OCI-LY3 (cell line): ENCODE measurements around the gene SGIP1.
"Not testable (repeated sequence)": the region's sequence is repeated elsewhere in the genome, so short reads cannot be mapped to it uniquely, and the experiment has no call there.

ENCODE experiments used
- H2AFZ ChIP-seq: fragments of 200-600, 300-600 bp; shearing (Covaris generic); 2 replicates; pipeline ENCODE4 v1.6.0; 2014; ENCODE audit warnings: antibody characterized with exemption, low read depth, low read length
- H3K27ac ChIP-seq: fragments of 200-600, 300-600 bp; sonication (generic); 2 replicates; pipeline ENCODE4 v1.5.1; 2014; ENCODE audit warnings: mild to moderate bottlenecking, low read length, moderate library complexity, mixed read lengths
- H3K27me3 ChIP-seq: fragments of 200-600, 300-600 bp; sonication (generic); 2 replicates; pipeline ENCODE4 v1.6.1; 2014; ENCODE audit warnings: low read depth, low read length, mixed read lengths
- H3K36me3 ChIP-seq: fragments of 200-600, 300-600 bp; sonication (generic); replicated peaks from 2 replicates; pipeline ENCODE3; 2014; ENCODE audit warnings: low read depth, low read length, mixed read lengths
- H3K4me1 ChIP-seq: fragments of 300-600, 200-600 bp; sonication (generic); 2 replicates; pipeline ENCODE4 v1.6.1; 2014; ENCODE audit warnings: low read length, mixed read lengths
- H3K4me2 ChIP-seq: fragments of 200-600, 300-600 bp; sonication (generic); 2 replicates; pipeline ENCODE4 v1.6.1; 2014; ENCODE audit warnings: low read length, mixed read lengths
- H3K4me3 ChIP-seq: fragments of 300-600, 200-600 bp; sonication (generic); 2 replicates; pipeline ENCODE4 v1.5.1; 2014; ENCODE audit warnings: antibody characterized with exemption, mild to moderate bottlenecking, low read length, moderate library complexity
- H3K79me2 ChIP-seq: fragments of 300-600, 200-600 bp; shearing (Covaris generic); 2 replicates; pipeline ENCODE4 v1.6.1; 2014; ENCODE audit warnings: mild to moderate bottlenecking, low read length, mixed read lengths
- H3K9ac ChIP-seq: fragments of 300-600, 200-600 bp; shearing (Covaris generic); 2 replicates; pipeline ENCODE4 v1.6.0; 2014; ENCODE audit warnings: mild to moderate bottlenecking, low read length, moderate library complexity
- H3K9me3 ChIP-seq: fragments of 200-600, 300-600 bp; shearing (Covaris generic); 2 replicates; pipeline ENCODE4 v1.6.1; 2014; ENCODE audit warnings: low read length, mixed read lengths; ENCODE audit not compliant: insufficient read depth
- H4K20me1 ChIP-seq: fragments of 200-600, 300-600 bp; sonication (generic); 2 replicates; pipeline ENCODE4 v1.6.1; 2016; ENCODE audit warnings: low read length, mixed read lengths; ENCODE audit not compliant: insufficient read depth
- EZH2phosphoT487 ChIP-seq: fragments of 200-600 bp; shearing (Covaris generic); IDR thresholded peaks from 2 replicates; pipeline ENCODE4 v1.6.1; 2018; ENCODE audit warnings: antibody characterized with exemption, mixed run types, low read depth
- TF ChIP-seq, protein P1 (sequence below): fragments of 200-600, 300-600 bp; sonication (generic); IDR thresholded peaks from 2 replicates; pipeline ENCODE4 v1.5.1; 2014; ENCODE audit warnings: antibody characterized with exemption, low read length, low read depth

SGIP1 gene

DNA sequence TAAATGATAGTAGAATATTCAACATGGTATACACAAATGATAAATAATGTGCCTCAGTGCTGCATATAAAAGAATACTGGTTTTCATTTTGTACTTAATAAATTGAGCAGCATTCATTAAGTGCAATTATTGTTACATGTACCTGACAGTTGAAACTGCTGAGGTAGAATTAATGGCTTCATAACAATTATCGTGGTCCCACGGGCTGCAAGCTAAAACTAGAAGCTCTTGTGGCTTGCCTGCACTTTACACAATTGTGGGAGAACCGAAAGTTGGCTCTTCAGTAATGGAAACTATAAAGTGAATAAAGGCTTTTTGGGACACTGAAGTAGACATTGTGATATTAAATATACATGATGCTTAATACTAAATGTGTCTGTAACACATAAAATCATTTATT is 243.9 kb downstream of the SGIP1 start:
- H2AFZ ChIP-seq, result no peak overlapping the region
- H3K4me2 ChIP-seq, result no peak overlapping the region
- no peaks in the 10 kb centered on the region for H3K27me3 ChIP-seq
- TF ChIP-seq, protein P1, sequence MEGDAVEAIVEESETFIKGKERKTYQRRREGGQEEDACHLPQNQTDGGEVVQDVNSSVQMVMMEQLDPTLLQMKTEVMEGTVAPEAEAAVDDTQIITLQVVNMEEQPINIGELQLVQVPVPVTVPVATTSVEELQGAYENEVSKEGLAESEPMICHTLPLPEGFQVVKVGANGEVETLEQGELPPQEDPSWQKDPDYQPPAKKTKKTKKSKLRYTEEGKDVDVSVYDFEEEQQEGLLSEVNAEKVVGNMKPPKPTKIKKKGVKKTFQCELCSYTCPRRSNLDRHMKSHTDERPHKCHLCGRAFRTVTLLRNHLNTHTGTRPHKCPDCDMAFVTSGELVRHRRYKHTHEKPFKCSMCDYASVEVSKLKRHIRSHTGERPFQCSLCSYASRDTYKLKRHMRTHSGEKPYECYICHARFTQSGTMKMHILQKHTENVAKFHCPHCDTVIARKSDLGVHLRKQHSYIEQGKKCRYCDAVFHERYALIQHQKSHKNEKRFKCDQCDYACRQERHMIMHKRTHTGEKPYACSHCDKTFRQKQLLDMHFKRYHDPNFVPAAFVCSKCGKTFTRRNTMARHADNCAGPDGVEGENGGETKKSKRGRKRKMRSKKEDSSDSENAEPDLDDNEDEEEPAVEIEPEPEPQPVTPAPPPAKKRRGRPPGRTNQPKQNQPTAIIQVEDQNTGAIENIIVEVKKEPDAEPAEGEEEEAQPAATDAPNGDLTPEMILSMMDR, result no peak
- no peak for TF ChIP-seq EZH2phosphoT487
- H3K36me3 ChIP-seq, result no peaks in the 10 kb centered on the region
- H3K9me3 ChIP-seq, result no peaks in the 10 kb centered on the region
- no peaks in the 10 kb centered on the region for H3K79me2 ChIP-seq
- H3K27ac ChIP-seq, result no peak overlapping the region
- H3K4me3 ChIP-seq, result no peak overlapping the region
- no peaks in the 10 kb centered on the region for H4K20me1 ChIP-seq
- H3K4me1 ChIP-seq, result no peaks in the 10 kb centered on the region
- H3K9ac ChIP-seq, result no peak overlapping the region

DNA sequence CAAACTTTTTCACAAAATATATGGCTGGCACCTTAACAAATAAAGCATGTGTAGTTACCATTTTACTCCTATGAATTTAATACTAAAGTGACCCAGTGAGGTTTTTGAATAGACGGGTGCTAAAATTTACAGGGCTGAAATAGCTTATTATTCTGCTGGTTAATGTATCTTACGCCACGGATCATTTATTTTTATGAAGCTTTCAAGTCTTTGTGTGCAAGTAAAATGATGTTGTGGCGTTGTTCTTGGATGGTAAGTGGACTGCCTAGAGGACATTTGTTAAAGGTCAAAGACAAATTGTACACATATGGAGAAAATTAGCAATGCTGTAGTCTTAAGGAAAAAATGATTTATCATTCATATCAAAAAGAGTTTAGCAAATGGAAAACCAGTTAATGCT is 244.3 kb downstream of the SGIP1 start:
- no peak overlapping the region for H3K4me2 ChIP-seq
- H2AFZ ChIP-seq, result no peak overlapping the region

DNA sequence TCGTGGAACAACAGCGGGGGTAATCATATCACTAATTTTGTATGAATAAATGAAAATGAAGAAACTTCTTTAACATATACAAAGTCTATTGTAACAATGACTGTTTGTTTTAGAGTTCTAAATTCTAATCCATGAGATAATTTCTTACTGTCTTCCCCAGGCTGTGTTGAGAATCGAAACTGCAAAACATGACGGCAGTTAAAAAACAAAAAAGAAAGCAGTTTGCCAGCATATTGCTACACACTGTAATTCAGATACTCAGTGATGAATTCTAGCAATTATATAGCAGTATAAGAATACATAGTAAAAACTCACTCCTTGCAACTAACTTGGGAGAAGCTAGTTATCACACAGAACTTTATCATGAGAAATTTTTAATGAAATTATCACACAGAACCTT is 245.0 kb downstream of the SGIP1 start:
- no peak overlapping the region for H3K27ac ChIP-seq
- no peaks in the 10 kb centered on the region for H3K36me3 ChIP-seq
- TF ChIP-seq, protein P1, result no peak
- TF ChIP-seq EZH2phosphoT487, result no peak
- no peak overlapping the region for H2AFZ ChIP-seq
- H3K4me2 ChIP-seq, result no peak overlapping the region
- H3K4me3 ChIP-seq, result no peak overlapping the region
- H3K9ac ChIP-seq, result no peak overlapping the region
- no peaks in the 10 kb centered on the region for H3K9me3 ChIP-seq
- H3K27me3 ChIP-seq, result no peaks in the 10 kb centered on the region
- H3K4me1 ChIP-seq, result no peaks in the 10 kb centered on the region
- H3K79me2 ChIP-seq, result no peaks in the 10 kb centered on the region
- no peaks in the 10 kb centered on the region for H4K20me1 ChIP-seq

More for the DNA sequence above, 244.3 kb downstream of the SGIP1 start:
- no peak overlapping the region for H3K27ac ChIP-seq
- H3K9ac ChIP-seq, result no peak overlapping the region
- H3K36me3 ChIP-seq, result no peaks in the 10 kb centered on the region
- no peaks in the 10 kb centered on the region for H3K27me3 ChIP-seq
- TF ChIP-seq, protein P1, result no peak
- TF ChIP-seq EZH2phosphoT487, result no peak
- H3K9me3 ChIP-seq, result no peaks in the 10 kb centered on the region
- H3K4me1 ChIP-seq, result no peaks in the 10 kb centered on the region
- no peaks in the 10 kb centered on the region for H3K79me2 ChIP-seq
- no peak overlapping the region for H3K4me3 ChIP-seq
- no peaks in the 10 kb centered on the region for H4K20me1 ChIP-seq

DNA sequence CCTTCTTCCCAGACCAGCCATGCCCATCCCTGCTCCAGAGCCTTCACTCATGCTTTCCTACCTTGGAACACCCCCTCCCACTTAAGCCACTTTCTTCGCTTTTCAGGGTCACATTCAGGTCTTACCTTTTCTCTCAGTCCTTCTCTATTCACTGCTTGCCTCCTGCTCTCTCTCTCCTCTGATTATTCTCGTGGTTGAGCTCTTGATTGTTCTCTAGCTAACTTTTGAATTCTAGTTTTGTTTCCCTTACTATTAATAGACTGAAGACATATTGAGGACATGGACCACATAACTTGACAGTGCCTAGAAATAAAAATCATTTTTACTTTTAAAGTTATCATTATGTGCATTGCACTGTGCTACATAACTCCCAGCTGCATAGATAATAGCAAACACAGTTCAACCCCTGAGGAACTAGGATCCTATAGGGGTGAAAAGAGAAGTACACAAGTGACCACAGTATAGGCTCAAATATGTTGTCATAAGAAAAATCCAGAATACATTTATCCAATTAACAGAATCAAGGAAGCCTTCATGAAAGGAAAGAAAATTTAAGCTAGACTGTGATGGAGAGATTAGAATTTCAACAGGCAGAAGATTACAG is 245.6 kb downstream of the SGIP1 start:
- Histone ChIP-seq H3K27me3 (no peaks in the 10 kb centered on the region), H4K20me1 (no peaks in the 10 kb centered on the region), H3K79me2 (no peaks in the 10 kb centered on the region), H2AFZ (no peak overlapping the region), H3K27ac (no peak overlapping the region), H3K36me3 (no peaks in the 10 kb centered on the region), H3K4me3 (no peak overlapping the region), H3K4me1 (no peaks in the 10 kb centered on the region), H3K9me3 (no peaks in the 10 kb centered on the region), H3K9ac (no peak overlapping the region), H3K4me2 (no peak overlapping the region)
- TF ChIP-seq, protein P1, result no peak
- TF ChIP-seq EZH2phosphoT487, result no peak

DNA sequence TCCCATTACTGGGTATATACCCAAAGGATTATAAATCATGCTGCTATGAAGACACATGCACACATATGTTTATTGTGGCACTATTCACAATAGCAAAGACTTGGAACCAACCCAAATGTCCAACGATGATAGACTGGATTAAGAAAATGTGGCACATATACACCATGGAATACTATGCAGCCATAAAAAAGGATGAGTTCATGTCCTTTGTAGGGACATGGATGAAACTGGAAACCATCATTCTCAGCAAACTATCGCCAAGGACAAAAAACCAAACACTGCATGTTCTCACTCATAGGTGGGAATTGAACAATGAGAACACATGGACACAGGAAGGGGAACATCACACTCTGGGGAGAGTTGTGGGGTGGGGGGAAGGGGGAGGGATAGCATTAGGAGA is 251.8 kb downstream of the SGIP1 start:
- H3K27me3 ChIP-seq, H3K79me2 ChIP-seq, H3K27ac ChIP-seq, H4K20me1 ChIP-seq, H3K9me3 ChIP-seq, H2AFZ ChIP-seq, H3K9ac ChIP-seq, H3K4me2 ChIP-seq, H3K4me3 ChIP-seq, H3K36me3 ChIP-seq: not testable (repeated sequence)
- H3K4me1 ChIP-seq, result peaks cover 11% of the 10 kb centered on the region
